ENCODE results near the gene RABGAP1L.

- no peak for TF ChIP-seq CTCF (IDR thresholded peaks at IDR 0.05)
- TF ChIP-seq POLR2A (IDR thresholded peaks at IDR 0.05) = no peak
- no peak for TF ChIP-seq POLR2AphosphoS5 (IDR thresholded peaks at IDR 0.05)
Measured at GRCh38 chr1:174692313-174692712, 533.0 kb downstream of the RABGAP1L start.
